Measurements from ENCODE around the gene SELENOV.

The SELENOV gene

DNA sequence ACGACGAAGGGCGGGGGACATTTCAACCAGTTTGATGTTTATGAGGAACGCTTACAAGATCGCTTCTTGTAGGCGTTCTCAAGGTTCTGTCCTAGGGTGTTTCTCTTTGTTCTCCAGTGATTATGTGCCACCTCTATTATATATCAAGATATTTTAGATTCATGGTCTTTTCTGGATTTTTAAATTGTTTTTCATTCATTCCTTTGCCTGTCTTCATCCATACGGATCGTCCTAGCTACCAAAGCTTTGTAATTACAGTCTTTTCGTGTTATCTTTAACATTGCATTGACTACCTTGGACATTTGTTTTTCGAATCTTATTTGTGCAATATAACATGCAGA, 25.4 kb downstream of the SELENOV start:
- in situ Hi-C loops (cut with MboI; ENCODE audit: low pct_unique_long_range_greater_than_20kb, low sequenced_read_pairs, unreplicated experiment) = loop anchor here (5.0 to 25.0 kb wide), 3 partner anchors 122 to 428 kb away; partner anchors contain the start of gene FBL
- no peak for DNase-seq (ENCODE audit: low spot score)
- TF ChIP-seq, protein P1, sequence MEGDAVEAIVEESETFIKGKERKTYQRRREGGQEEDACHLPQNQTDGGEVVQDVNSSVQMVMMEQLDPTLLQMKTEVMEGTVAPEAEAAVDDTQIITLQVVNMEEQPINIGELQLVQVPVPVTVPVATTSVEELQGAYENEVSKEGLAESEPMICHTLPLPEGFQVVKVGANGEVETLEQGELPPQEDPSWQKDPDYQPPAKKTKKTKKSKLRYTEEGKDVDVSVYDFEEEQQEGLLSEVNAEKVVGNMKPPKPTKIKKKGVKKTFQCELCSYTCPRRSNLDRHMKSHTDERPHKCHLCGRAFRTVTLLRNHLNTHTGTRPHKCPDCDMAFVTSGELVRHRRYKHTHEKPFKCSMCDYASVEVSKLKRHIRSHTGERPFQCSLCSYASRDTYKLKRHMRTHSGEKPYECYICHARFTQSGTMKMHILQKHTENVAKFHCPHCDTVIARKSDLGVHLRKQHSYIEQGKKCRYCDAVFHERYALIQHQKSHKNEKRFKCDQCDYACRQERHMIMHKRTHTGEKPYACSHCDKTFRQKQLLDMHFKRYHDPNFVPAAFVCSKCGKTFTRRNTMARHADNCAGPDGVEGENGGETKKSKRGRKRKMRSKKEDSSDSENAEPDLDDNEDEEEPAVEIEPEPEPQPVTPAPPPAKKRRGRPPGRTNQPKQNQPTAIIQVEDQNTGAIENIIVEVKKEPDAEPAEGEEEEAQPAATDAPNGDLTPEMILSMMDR (IDR thresholded peaks at IDR 0.05; ENCODE audit: extremely low read depth, insufficient read depth, missing control alignments) = no peak

DNA sequence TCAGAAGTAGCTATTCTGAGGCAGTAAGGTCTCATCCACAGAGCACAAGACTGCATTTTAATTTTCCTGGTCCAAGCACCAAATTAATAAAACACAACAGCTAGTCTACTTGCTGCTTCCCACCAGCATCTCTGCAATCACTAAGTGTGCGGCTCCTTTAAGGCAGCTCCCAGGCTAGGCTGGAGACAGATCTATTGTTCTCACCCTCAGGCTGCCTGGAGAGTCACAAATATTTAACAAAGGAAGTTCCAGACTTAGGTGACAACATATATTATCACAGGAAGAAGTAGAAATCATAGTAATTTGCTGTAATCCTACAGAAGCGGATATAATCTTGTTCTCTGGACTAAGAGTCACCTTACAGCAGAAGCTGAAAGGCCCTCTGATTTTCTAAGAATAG, 27.3 kb downstream of the SELENOV start:
- in situ Hi-C loops (cut with MboI; ENCODE audit: low pct_unique_long_range_greater_than_20kb, low sequenced_read_pairs, unreplicated experiment) = loop anchor here (5.0 to 25.0 kb wide), 3 partner anchors 120 to 430 kb away; partner anchors contain the start of gene FBL
- TF ChIP-seq, protein P1 (IDR thresholded peaks at IDR 0.05; ENCODE audit: extremely low read depth, insufficient read depth, missing control alignments) = no peak

DNA sequence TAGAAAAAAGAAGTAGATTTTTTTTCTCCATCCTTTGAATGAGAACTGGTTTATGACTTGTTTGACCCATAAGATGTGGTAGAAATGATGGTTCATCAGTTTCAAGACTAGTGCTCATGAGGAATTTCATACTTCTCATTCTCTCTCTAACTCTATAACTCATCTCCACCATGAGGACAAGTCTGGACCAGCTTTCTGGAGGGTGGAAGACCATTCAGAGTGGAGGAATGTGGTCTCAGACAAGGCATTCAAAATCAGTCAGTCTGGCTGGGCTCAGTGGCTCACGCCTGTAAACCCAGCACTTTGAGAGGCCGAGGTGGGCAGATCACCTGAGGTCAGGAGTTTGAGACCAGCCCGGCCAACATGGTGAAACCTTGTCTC, 28.5 kb downstream of the SELENOV start:
- DNase-seq (ENCODE audit: low spot score) = no peak
- TF ChIP-seq, protein P1 (IDR thresholded peaks at IDR 0.05; ENCODE audit: extremely low read depth, insufficient read depth, missing control alignments) = no peak
- in situ Hi-C loops (cut with MboI; ENCODE audit: low pct_unique_long_range_greater_than_20kb, low sequenced_read_pairs, unreplicated experiment) = loop anchor here (5.0 to 25.0 kb wide), 3 partner anchors 119 to 431 kb away; partner anchors contain the start of gene FBL

More for the DNA sequence above, 27.3 kb downstream of the SELENOV start:
- no peak for DNase-seq (ENCODE audit: low spot score)

DNA sequence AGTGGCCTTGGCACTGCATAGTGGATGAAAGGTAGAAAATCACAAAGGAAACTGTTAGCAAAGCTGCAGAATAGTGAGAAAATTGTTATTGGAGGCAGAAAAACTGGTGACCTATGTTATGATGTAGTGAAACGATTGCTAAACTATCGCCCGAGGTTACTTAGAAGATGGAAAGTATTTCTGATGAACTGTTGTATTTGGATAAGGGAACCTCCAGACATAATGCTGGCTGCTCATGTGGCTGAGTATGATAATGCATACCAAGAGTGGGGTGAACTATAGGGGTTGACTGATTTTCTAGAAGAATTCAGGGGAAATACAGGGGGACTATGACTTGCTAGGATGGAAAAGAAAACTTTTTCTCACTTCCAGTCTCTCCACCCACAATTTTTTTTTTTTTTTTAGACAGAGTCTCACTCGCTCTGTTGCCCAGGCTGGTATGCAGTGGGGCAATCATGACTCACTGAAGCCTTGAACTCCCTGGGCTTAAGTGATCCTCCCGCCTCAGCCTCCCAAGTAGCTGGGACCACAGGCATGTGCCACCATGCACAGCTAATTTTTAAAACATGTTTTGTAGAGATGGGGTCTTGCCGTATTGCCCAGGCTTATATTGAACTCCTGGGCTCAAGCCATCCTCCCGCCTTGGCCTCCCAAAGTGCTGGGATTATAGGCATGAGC, 29.4 kb downstream of the SELENOV start:
- DNase-seq (ENCODE audit: low spot score) = no peak
- TF ChIP-seq, protein P1 (IDR thresholded peaks at IDR 0.05; ENCODE audit: extremely low read depth, insufficient read depth, missing control alignments) = no peak
- in situ Hi-C loops (cut with MboI; ENCODE audit: low pct_unique_long_range_greater_than_20kb, low sequenced_read_pairs, unreplicated experiment) = loop anchor here (5.0 to 25.0 kb wide), 3 partner anchors 118 to 432 kb away; partner anchors contain the start of gene FBL

DNA sequence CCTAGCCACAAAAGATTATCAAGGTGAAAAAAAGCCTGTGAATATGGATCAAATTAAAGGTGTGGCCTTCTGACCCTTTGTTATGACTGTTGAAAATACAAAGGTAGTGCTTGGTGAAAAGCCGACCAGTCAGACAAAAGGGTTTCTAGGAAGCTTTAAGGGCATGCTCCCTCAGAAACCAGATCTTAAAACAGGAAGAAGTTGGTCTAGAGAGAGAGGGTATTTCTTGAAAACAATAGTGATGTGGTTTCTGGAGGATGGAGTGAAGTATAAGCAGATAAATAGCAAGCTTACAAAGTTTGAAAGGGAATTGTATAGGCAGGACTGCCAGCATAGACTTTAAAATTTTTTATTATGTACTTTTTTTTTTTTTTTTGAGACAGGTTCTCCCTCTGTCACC, 30.0 kb downstream of the SELENOV start:
- in situ Hi-C loops (cut with MboI; ENCODE audit: low pct_unique_long_range_greater_than_20kb, low sequenced_read_pairs, unreplicated experiment) = loop anchor here (5.0 to 25.0 kb wide), 3 partner anchors 117 to 433 kb away; partner anchors contain the start of gene FBL
- no peak for DNase-seq (ENCODE audit: low spot score)
- TF ChIP-seq, protein P1 (IDR thresholded peaks at IDR 0.05; ENCODE audit: extremely low read depth, insufficient read depth, missing control alignments) = no peak

DNA sequence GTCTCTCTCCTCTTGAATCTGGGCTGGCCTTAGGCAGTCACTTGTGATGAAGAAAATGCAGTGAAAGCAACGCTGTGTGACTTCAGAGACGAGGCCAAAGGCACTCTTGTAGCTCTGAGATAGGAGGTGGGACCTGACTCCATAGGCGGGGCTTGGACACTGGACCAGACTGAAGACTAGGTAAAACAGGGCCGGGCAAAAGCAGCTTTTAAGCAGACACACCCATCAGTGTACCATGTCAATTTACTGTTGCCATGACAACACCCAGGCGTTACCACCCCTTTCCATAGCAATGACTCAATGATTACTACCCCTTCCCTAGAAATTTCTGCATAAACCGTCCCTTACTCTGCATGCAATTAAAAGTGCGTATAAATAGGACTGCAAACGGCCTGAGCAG, 31.7 kb downstream of the SELENOV start:
- TF ChIP-seq, protein P1 (IDR thresholded peaks at IDR 0.05; ENCODE audit: extremely low read depth, insufficient read depth, missing control alignments) = no peak
- no peak for DNase-seq (ENCODE audit: low spot score)
- in situ Hi-C loops (cut with MboI; ENCODE audit: low pct_unique_long_range_greater_than_20kb, low sequenced_read_pairs, unreplicated experiment) = loop anchor here (10.0 to 25.0 kb wide), 2 partner anchors 298 to 434 kb away; partner anchors contain the start of gene FBL
